ENCODE data around the gene TP53I13.

DNA sequence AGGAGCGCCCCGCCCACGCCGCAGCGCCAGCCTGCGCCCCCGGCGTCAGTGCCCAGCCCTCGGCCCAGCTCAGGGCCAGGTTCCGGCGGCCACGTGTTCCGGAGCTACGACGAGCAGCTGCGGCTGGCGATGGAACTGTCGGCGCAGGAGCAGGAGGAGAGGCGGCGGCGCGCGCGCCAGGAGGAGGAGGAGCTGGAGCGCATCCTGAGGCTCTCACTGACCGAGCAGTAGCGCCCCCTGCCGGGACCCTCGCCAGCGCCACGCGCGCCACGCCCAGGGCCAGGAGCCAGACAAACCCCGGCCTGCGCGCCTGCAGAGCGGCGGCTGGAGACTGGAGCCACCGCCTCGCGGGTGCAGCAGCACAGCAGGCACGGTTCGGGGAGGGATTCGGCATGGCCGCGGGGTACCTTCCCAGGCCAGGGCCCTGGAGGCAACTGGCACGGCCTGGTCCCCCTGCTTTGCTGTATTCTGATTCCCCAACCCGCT is 44.9 kb downstream of the TP53I13 start:
- TF ChIP-seq, protein P1, sequence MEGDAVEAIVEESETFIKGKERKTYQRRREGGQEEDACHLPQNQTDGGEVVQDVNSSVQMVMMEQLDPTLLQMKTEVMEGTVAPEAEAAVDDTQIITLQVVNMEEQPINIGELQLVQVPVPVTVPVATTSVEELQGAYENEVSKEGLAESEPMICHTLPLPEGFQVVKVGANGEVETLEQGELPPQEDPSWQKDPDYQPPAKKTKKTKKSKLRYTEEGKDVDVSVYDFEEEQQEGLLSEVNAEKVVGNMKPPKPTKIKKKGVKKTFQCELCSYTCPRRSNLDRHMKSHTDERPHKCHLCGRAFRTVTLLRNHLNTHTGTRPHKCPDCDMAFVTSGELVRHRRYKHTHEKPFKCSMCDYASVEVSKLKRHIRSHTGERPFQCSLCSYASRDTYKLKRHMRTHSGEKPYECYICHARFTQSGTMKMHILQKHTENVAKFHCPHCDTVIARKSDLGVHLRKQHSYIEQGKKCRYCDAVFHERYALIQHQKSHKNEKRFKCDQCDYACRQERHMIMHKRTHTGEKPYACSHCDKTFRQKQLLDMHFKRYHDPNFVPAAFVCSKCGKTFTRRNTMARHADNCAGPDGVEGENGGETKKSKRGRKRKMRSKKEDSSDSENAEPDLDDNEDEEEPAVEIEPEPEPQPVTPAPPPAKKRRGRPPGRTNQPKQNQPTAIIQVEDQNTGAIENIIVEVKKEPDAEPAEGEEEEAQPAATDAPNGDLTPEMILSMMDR (conservative IDR thresholded peaks at IDR 0.05), result no peak
- no peak for TF ChIP-seq ZFX (IDR thresholded peaks at IDR 0.05)

Data from C4-2B (cell line).